ENCODE data around the gene PDE4C.

Gene PDE4C

DNA sequence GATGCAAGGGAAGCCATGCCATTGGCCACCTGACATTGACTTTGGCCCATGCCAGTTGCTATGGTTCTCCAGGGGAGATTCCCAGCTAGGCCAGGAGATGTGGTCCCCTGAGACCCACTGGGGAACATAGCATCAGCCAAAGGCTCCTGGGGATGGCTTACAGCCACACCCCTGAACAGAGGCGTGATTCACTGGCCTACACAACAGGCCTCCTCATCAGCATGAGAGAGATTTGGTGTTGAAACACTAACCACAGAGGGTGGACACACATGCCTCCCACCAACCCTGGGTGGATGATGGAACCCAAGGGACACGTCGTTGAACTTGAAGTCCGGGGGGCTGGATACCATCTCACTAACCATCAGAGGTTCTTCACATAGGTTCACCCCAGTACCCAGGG is 33.7 kb upstream of the PDE4C start:
- Histone ChIP-seq H3K27me3 (peaks cover 9% of the 10 kb centered on the region), H3K4me1 (ENCODE audit: control insufficient read depth in 1 of 2, insufficient read depth in 1 of 2, low read depth in 1 of 2, low read length in 1 of 2) (no peaks in the 10 kb centered on the region), H3K4me3 (ENCODE audit: low read depth in 1 of 2, low read length in 1 of 2) (no peak overlapping the region), H3K9me3 (no peaks in the 10 kb centered on the region), H3K27ac (no peak overlapping the region), H3K36me3 (no peaks in the 10 kb centered on the region)
- TF ChIP-seq, protein P1, sequence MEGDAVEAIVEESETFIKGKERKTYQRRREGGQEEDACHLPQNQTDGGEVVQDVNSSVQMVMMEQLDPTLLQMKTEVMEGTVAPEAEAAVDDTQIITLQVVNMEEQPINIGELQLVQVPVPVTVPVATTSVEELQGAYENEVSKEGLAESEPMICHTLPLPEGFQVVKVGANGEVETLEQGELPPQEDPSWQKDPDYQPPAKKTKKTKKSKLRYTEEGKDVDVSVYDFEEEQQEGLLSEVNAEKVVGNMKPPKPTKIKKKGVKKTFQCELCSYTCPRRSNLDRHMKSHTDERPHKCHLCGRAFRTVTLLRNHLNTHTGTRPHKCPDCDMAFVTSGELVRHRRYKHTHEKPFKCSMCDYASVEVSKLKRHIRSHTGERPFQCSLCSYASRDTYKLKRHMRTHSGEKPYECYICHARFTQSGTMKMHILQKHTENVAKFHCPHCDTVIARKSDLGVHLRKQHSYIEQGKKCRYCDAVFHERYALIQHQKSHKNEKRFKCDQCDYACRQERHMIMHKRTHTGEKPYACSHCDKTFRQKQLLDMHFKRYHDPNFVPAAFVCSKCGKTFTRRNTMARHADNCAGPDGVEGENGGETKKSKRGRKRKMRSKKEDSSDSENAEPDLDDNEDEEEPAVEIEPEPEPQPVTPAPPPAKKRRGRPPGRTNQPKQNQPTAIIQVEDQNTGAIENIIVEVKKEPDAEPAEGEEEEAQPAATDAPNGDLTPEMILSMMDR (IDR thresholded peaks at IDR 0.05) = no peak

GRCh38 chr19:18257503-18258470 is 31.5 kb upstream of the PDE4C start:
- no peak overlapping the region for H3K27ac ChIP-seq
- no peaks in the 10 kb centered on the region for H3K9me3 ChIP-seq
- TF ChIP-seq, protein P1 (IDR thresholded peaks at IDR 0.05) = no peak
- H3K36me3 ChIP-seq = no peaks in the 10 kb centered on the region
- peaks cover 27% of the 10 kb centered on the region for H3K27me3 ChIP-seq
- H3K4me3 ChIP-seq (ENCODE audit: low read depth in 1 of 2, low read length in 1 of 2) = no peak overlapping the region
- peaks cover 0 to 4% of the 10 kb centered on the region in 2 experiments for H3K4me1 ChIP-seq (ENCODE audit: control insufficient read depth in 1 of 2, insufficient read depth in 1 of 2, low read depth in 1 of 2, low read length in 1 of 2)

DNA sequence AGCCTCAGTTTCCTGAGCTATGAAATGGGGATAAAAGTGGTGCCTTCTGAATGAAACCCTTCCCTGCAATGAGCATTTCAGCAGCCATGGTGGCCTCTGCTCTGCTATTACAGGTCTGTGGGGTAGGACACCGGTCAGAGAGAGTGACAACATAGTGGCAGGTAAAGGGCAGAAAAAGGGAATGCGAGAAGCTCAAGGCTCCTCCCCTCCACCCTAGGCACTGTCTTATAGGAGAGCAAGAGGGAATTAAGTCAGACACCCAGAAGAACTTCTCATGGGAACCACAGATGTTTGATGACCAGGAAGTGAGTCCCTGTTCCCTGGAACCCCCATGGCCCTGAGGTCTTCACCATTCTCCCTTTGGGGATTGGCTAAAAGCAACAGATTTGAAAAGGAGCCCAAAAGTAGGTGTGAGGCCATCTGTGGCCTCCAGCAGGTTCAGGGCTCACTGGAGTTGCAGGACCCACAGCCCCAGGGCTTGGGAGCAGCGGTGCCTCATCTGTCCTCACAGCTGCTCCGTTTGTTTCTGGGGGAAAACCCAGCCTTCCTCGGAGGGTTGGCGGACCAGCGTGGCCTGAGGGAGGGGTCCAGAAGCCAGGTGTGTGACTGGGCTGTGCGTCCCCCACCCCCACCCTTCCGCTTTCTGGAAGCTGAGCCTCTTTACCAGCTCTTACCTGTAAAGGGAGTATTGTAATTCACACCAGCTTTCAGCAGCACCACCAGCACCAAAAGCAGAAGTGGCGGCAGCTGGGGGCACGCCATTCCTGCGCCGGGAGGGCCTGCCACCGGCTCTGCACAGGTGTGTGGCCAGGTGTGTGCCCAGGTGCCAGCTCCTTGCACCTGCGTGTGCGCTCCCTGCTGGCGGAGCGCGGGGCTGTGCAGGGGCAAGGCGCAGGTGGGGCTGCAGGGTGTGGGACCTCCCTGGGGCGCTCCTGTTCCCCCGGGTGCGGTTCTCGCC is 28.6 kb upstream of the PDE4C start:
- Histone ChIP-seq H3K4me3 (ENCODE audit: low read depth in 1 of 2, low read length in 1 of 2) (no peak overlapping the region), H3K27ac (no peak overlapping the region), H3K9me3 (no peaks in the 10 kb centered on the region), H3K27me3 (peaks cover 27% of the 10 kb centered on the region), H3K4me1 (ENCODE audit: control insufficient read depth in 1 of 2, insufficient read depth in 1 of 2, low read depth in 1 of 2, low read length in 1 of 2) (peaks cover 0 to 4% of the 10 kb centered on the region in 2 experiments), H3K36me3 (no peaks in the 10 kb centered on the region)
- TF ChIP-seq, protein P1 (IDR thresholded peaks at IDR 0.05) = no peak

- H3K27me3 ChIP-seq = peaks cover 27% of the 10 kb centered on the region
- TF ChIP-seq, protein P1 (IDR thresholded peaks at IDR 0.05) = no peak
- H3K27ac ChIP-seq = no peak overlapping the region
- H3K4me3 ChIP-seq (ENCODE audit: low read depth in 1 of 2, low read length in 1 of 2) = no peak overlapping the region
- H3K36me3 ChIP-seq = no peaks in the 10 kb centered on the region
- H3K4me1 ChIP-seq (ENCODE audit: control insufficient read depth in 1 of 2, insufficient read depth in 1 of 2, low read depth in 1 of 2, low read length in 1 of 2) = peaks cover 0 to 4% of the 10 kb centered on the region in 2 experiments
- H3K9me3 ChIP-seq = no peaks in the 10 kb centered on the region
Observed at GRCh38 chr19:18253716-18254115, 27.5 kb upstream of the PDE4C start.

GRCh38 chr19:18253130-18253529 is 26.9 kb upstream of the PDE4C start:
- no peaks in the 10 kb centered on the region for H3K36me3 ChIP-seq
- no peak overlapping the region for H3K27ac ChIP-seq
- peaks cover 0 to 4% of the 10 kb centered on the region in 2 experiments for H3K4me1 ChIP-seq (ENCODE audit: control insufficient read depth in 1 of 2, insufficient read depth in 1 of 2, low read depth in 1 of 2, low read length in 1 of 2)
- H3K27me3 ChIP-seq = peaks cover 27% of the 10 kb centered on the region
- no peak overlapping the region for H3K4me3 ChIP-seq (ENCODE audit: low read depth in 1 of 2, low read length in 1 of 2)
- TF ChIP-seq, protein P1 (IDR thresholded peaks at IDR 0.05) = no peak
- H3K9me3 ChIP-seq = no peaks in the 10 kb centered on the region
